Measurements from ENCODE around the gene LHX4.

GRCh38 chr1:180250499-180250770 is 20.4 kb downstream of the LHX4 start:
- no peak for TF ChIP-seq CTCF (IDR thresholded peaks at IDR 0.05)
- no peak for TF ChIP-seq ZFX (IDR thresholded peaks at IDR 0.05; ENCODE audit: borderline replicate concordance)
